Transverse colon (tissue), 4 donors: Measurements from ENCODE around the gene RIC1.

ENCODE experiments used
- CTCF ChIP-seq, 5 experiments: fragments of 200-600 bp in 3 of 5; fragments of 450-650 bp in 2 of 5; sonication (generic) in 3 of 5; IDR thresholded peaks; 1 replicate in 2 of 5; 2 replicates in 3 of 5; pipeline ENCODE4 v1.5.1; 2016 to 2017; ENCODE audit warnings: antibody characterized with exemption in 5 of 5, inconsistent platforms in 3 of 5, mild to moderate bottlenecking in 2 of 5, moderate library complexity in 1 of 5
- POLR2AphosphoS5 ChIP-seq, 3 donors: sonication (generic); formaldehyde crosslinking; IDR thresholded peaks; one replicate each; pipeline ENCODE4 v1.6.1; 2016; ENCODE audit warnings: antibody characterized with exemption in 3 of 3

DNA sequence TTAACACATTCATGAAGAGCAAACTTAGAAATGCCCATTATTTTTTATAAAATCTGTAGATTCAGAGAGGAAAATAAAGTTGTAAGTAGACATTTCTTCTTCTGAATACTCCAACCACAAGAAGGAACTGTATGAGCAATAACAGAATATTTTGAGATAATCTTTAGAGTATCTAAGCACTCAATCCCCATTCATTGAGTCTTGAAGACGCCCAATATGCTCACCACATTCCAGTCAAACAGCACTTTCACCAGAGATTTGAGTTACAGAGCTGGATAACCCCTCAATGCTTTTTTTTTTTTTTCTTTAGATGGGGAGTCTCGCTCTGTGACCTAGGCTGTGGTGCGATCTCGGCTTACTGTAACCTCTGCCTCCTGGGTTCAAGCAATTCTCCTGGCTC lies 14.7 kb upstream of the RIC1 start:
- TF ChIP-seq CTCF (IDR thresholded peaks at IDR 0.05) (no peak), POLR2AphosphoS5 (IDR thresholded peaks at IDR 0.05) (no peak)
